Duodenal mucosa (tissue), 2 donors: Measurements from ENCODE around the gene COL5A3.
"Not testable (repeated sequence)": the region's sequence is repeated elsewhere in the genome, so short reads cannot be mapped to it uniquely, and the experiment has no call there.

Experiments used
- H3K27ac ChIP-seq: one replicate; pipeline ENCODE4 v1.7.0; 2013; ENCODE audit warnings: low read depth, low read length
- H3K27me3 ChIP-seq, 2 donors: one replicate each; pipeline ENCODE4 v1.7.0; 2013; ENCODE audit warnings: low read length in 2 of 2, control low read depth in 1 of 2; ENCODE audit not compliant: insufficient read depth in 2 of 2, control insufficient read depth in 1 of 2
- H3K36me3 ChIP-seq, 2 donors: one replicate each; pipeline ENCODE4 v1.7.0; 2013; ENCODE audit warnings: low read length in 2 of 2, control low read depth in 1 of 2; ENCODE audit not compliant: insufficient read depth in 2 of 2, control insufficient read depth in 1 of 2
- H3K4me1 ChIP-seq, 2 donors: one replicate each; pipeline ENCODE4 v1.7.0; 2013; ENCODE audit warnings: low read length in 2 of 2, control low read depth in 1 of 2; ENCODE audit not compliant: insufficient read depth in 2 of 2, control insufficient read depth in 1 of 2
- H3K4me3 ChIP-seq, 2 donors: one replicate each; pipeline ENCODE4 v1.7.0; 2013; ENCODE audit warnings: low read length in 2 of 2, low read depth in 1 of 2
- H3K9ac ChIP-seq, 2 donors: one replicate each; pipeline ENCODE4 v1.7.0; 2013; ENCODE audit warnings: low read length in 2 of 2, low read depth in 1 of 2
- H3K9me3 ChIP-seq, 2 donors: one replicate each; pipeline ENCODE4 v1.7.0; 2013; ENCODE audit warnings: low read length in 2 of 2, control low read depth in 1 of 2; ENCODE audit not compliant: control insufficient read depth in 1 of 2

COL5A3 gene

GRCh38 chr19:9962623-9963290 lies 47.5 kb downstream of the COL5A3 start:
- Histone ChIP-seq H3K36me3 (no peaks in the 10 kb centered on the region), H3K4me1 (no peaks in the 10 kb centered on the region), H3K27ac (no peak overlapping the region), H3K9me3 (no peaks in the 10 kb centered on the region), H3K27me3 (peaks cover 0 to 1% of the 10 kb centered on the region in 2 donors), H3K9ac (no peak overlapping the region), H3K4me3 (no peak overlapping the region)

- H3K36me3 ChIP-seq = no peaks in the 10 kb centered on the region
- H3K27ac ChIP-seq = no peak overlapping the region
- H3K27me3 ChIP-seq = no peaks in the 10 kb centered on the region
- no peak overlapping the region for H3K9ac ChIP-seq
- H3K4me1 ChIP-seq = no peaks in the 10 kb centered on the region
- H3K9me3 ChIP-seq = no peaks in the 10 kb centered on the region
- no peak overlapping the region for H3K4me3 ChIP-seq
These were observed 49.2 kb downstream of the COL5A3 start for GRCh38 chr19:9961103-9961502.

GRCh38 chr19:9958379-9958821 lies 51.9 kb downstream of the COL5A3 start:
- Histone ChIP-seq H3K9me3 (no peaks in the 10 kb centered on the region), H3K36me3 (no peaks in the 10 kb centered on the region), H3K27ac (no peak overlapping the region), H3K27me3 (no peaks in the 10 kb centered on the region), H3K4me3 (no peak overlapping the region), H3K4me1 (no peaks in the 10 kb centered on the region), H3K9ac (no peak overlapping the region)

- H3K27ac ChIP-seq = no peak overlapping the region
- H3K27me3 ChIP-seq = no peaks in the 10 kb centered on the region
- H3K4me3 ChIP-seq = no peak overlapping the region
- H3K4me1 ChIP-seq = no peaks in the 10 kb centered on the region
- no peaks in the 10 kb centered on the region for H3K36me3 ChIP-seq
- H3K9me3 ChIP-seq = no peaks in the 10 kb centered on the region
- H3K9ac ChIP-seq = no peak overlapping the region
These were observed 53.3 kb downstream of the COL5A3 start for GRCh38 chr19:9956956-9957355.

DNA sequence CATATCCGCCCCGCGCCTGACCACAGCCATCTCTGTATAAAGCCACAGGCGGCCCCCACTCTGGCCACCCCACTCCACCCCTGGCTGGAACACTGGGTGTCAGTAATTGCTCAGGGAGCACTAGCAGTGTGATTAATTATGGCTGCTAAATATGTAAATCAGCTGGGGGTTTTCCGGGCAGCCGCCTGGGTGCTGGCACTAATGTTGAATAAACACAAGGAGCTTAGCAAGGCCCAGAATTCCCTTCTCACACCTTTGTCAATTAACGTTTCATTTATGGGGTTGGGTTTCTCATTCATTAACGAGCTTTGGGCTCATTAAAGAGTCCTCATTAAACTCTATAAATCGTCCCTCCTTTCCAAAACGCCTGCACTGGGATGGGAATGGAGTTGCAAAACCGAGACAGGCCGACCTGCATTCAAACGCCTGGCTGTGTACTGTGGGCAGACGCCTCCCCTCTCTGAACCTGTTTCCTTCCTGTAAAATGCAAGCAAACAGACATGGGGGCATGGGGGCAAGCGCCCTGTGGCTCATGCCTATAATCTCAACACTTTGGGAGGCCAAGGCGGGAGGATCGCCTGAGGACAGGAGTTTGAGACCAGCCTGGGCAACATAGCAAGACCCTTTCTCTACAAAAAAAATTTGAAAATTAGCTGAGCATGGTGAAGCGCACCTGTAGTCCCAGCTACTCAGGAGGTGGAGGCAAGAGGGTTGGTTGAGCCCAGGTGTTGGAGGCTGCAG lies 56.3 kb downstream of the COL5A3 start:
- Histone ChIP-seq H3K27me3 (no peaks in the 10 kb centered on the region), H3K36me3 (no peaks in the 10 kb centered on the region), H3K9me3 (no peaks in the 10 kb centered on the region), H3K4me1 (no peaks in the 10 kb centered on the region), H3K4me3 (no peak overlapping the region), H3K9ac (no peak overlapping the region), H3K27ac (no peak overlapping the region)

DNA sequence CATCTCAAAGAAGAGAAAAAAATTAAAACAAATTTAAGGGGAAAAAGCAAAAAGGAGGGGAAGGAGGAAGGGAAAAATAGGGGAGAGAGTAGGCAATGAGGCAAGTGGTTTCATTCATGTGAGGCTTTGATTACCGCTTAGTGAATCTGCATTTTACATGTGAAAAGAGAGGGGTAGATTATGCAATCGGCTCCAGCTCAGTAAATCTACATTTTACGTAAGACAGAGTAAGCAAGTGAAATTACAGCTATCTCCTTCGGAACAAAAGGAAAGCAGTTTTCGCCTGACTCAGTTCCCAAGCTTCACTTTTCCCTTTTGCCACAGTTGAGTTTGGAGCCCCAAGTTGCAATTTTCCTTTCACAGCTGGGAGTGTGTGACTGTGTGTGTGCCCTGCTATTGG lies 58.0 kb downstream of the COL5A3 start:
- Histone ChIP-seq H3K9me3 (no peaks in the 10 kb centered on the region), H3K27me3 (no peaks in the 10 kb centered on the region), H3K4me1 (no peaks in the 10 kb centered on the region), H3K36me3 (no peaks in the 10 kb centered on the region), H3K4me3 (no peak overlapping the region), H3K27ac (no peak overlapping the region), H3K9ac (no peak overlapping the region)

GRCh38 chr19:9947441-9947840 lies 62.9 kb downstream of the COL5A3 start:
- peaks cover 0 to 2% of the 10 kb centered on the region in 2 donors for H3K9me3 ChIP-seq
- H3K27me3 ChIP-seq = no peaks in the 10 kb centered on the region
- no peaks in the 10 kb centered on the region for H3K36me3 ChIP-seq
- no peak overlapping the region for H3K4me3 ChIP-seq
- H3K4me1 ChIP-seq = no peaks in the 10 kb centered on the region
- no peak overlapping the region for H3K27ac ChIP-seq
- no peak overlapping the region for H3K9ac ChIP-seq

- H3K4me3 ChIP-seq, H3K4me1 ChIP-seq, H3K9me3 ChIP-seq, H3K27ac ChIP-seq, H3K9ac ChIP-seq, H3K27me3 ChIP-seq, H3K36me3 ChIP-seq: not testable (repeated sequence)
These were observed 63.7 kb downstream of the COL5A3 start for GRCh38 chr19:9946528-9947125.

DNA sequence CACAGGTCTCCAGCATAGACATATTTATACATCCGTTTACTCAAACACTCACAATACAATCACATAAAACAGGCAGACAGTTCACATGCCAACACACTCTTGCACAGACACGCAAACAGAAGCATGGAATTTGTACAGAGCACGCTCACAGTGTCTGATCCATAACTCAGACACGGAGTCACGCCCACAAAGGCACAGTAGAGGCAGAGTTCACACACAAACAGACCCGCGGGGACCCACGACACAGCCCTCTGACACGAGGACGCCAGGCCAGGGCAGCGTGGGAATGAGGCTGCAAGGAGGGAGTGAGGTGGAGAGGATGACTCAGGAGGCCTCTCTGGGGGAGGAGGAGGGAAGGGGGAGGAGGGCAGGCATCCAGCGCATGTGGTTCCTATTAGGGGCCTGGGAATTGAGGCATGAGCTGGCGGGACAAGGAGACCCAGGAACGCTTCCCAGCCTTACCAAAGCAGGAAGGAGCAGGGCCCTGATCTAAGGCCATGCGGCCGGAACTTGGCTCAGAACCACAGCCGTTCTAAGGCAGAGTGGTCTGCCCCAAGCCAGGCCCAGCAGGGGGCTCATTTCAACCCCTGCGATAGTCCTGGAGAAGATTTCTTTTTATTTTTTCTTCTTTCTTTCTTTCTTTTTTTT lies 64.9 kb downstream of the COL5A3 start:
- Histone ChIP-seq H3K9ac (no peak overlapping the region), H3K4me1 (no peaks in the 10 kb centered on the region), H3K9me3 (peaks cover 3 to 11% of the 10 kb centered on the region in 2 donors), H3K27ac (no peak overlapping the region), H3K27me3 (no peaks in the 10 kb centered on the region), H3K4me3 (no peak overlapping the region), H3K36me3 (no peaks in the 10 kb centered on the region)

DNA sequence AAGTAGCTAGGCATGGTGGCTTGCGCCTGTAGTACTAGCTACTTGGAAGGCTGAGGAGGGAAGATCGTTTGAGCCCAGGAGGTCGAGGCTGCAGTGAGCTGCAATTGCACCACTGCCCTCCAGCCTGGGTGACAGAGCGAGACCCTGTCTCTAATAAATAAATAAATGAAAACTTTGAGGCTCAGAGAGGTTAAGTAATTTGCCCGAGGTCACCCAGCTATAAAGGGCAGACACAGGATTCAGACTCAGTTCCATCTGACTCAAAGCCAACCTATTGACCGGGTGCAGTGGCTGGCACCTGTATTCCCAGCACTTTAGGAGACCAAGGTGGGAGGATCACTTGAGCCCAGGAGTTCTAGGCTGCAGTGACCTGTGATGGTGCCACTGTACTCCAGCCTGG lies 66.6 kb downstream of the COL5A3 start:
- no peaks in the 10 kb centered on the region for H3K4me1 ChIP-seq
- no peak overlapping the region for H3K27ac ChIP-seq
- H3K9me3 ChIP-seq = peaks cover 3 to 11% of the 10 kb centered on the region in 2 donors
- H3K9ac ChIP-seq = no peak overlapping the region
- no peaks in the 10 kb centered on the region for H3K27me3 ChIP-seq
- no peaks in the 10 kb centered on the region for H3K36me3 ChIP-seq
- H3K4me3 ChIP-seq = no peak overlapping the region
